RWPE2 (cell line): ENCODE measurements around the gene TRAPPC5.

ENCODE experiments used
- ATAC-seq: fragments of 200-7000 bp; cut with Tn5 transposase; 3 replicates; pipeline ENCODE4 v1.9.1; 2021; ENCODE audit warnings: low read depth
- DNase-seq: peaks from one replicate; pipeline ENCODE4 v3.0.0-alpha.2; 2020; ENCODE audit warnings: low spot score
- H3K27ac ChIP-seq: fragments of 450-650 bp; 2 replicates; pipeline ENCODE4 v1.5.1; 2017; ENCODE audit warnings: mild to moderate bottlenecking; ENCODE audit not compliant: poor library complexity, severe bottlenecking
- H3K27me3 ChIP-seq: fragments of 250-450 bp; sonication (Bioruptor Pico); 2 replicates; pipeline ENCODE4 v1.5.1; 2021; ENCODE audit warnings: mild to moderate bottlenecking, moderate library complexity; ENCODE audit not compliant: insufficient read depth, poor library complexity, severe bottlenecking
- H3K36me3 ChIP-seq: fragments of 250-450 bp; sonication (Bioruptor Pico); 2 replicates; pipeline ENCODE4 v1.5.1; 2020; ENCODE audit warnings: low read depth, mild to moderate bottlenecking, moderate library complexity
- H3K4me1 ChIP-seq: fragments of 250-450 bp; sonication (Bioruptor Pico); 2 replicates; pipeline ENCODE4 v1.5.1; 2021; ENCODE audit warnings: mild to moderate bottlenecking, moderate library complexity; ENCODE audit not compliant: insufficient read depth, poor library complexity, severe bottlenecking
- H3K4me3 ChIP-seq: fragments of 250-450 bp; sonication (Bioruptor Pico); 2 replicates; pipeline ENCODE4 v1.5.1; 2021; ENCODE audit warnings: mild to moderate bottlenecking, moderate library complexity; ENCODE audit not compliant: severe bottlenecking
- H3K9me3 ChIP-seq: fragments of 250-450 bp; sonication (Bioruptor Pico); 2 replicates; pipeline ENCODE4 v1.5.1; 2021; ENCODE audit warnings: mild to moderate bottlenecking, moderate library complexity; ENCODE audit not compliant: severe bottlenecking
- TF ChIP-seq, protein P1 (sequence below): fragments of 450-650 bp; IDR thresholded peaks from one replicate; pipeline ENCODE4 v1.5.1; 2017; ENCODE audit warnings: mild to moderate bottlenecking, moderate library complexity; ENCODE audit not compliant: poor library complexity, severe bottlenecking

Gene TRAPPC5

DNA sequence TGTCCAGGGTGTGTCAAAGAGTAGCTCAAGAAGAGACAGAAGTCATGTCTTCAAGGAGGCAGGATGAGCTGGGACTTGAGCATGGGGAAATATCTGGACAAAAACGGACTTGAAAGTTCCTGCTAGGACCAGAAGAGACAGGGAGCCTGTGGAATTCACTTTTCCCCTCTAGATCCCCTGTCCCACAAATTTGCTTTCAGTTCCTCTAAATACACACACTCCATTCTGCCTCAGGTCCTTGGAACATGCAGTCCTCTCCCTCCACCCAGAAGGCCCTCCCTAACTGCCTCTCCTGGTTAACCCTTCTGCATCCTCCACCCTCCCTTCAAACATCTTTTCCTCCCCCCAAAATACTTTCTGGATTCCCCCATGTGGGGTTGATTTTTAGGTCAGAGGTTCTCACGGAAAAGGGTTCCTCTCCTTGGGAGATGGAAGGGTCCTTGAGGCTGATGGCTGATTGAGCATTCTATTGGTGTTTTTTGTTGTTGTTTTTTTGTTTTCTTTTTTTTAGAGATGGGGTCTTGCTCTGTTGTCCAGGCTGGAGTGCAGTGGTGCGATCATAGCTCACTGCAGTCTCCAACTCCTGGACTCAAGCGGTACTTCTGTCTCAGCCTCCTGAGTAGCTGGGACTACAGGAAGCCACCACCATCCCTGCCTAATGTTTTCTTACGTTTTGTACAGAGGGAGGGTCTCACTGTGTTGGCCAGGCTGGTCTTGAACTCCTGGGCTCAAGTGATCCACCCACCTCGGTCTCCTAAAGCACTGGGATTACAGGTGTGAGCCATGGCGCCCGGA, 18.7 kb upstream of the TRAPPC5 start:
- TF ChIP-seq, protein P1, sequence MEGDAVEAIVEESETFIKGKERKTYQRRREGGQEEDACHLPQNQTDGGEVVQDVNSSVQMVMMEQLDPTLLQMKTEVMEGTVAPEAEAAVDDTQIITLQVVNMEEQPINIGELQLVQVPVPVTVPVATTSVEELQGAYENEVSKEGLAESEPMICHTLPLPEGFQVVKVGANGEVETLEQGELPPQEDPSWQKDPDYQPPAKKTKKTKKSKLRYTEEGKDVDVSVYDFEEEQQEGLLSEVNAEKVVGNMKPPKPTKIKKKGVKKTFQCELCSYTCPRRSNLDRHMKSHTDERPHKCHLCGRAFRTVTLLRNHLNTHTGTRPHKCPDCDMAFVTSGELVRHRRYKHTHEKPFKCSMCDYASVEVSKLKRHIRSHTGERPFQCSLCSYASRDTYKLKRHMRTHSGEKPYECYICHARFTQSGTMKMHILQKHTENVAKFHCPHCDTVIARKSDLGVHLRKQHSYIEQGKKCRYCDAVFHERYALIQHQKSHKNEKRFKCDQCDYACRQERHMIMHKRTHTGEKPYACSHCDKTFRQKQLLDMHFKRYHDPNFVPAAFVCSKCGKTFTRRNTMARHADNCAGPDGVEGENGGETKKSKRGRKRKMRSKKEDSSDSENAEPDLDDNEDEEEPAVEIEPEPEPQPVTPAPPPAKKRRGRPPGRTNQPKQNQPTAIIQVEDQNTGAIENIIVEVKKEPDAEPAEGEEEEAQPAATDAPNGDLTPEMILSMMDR, result no peak
- ATAC-seq (no peak), DNase-seq (no peak)
- no peaks in the 10 kb centered on the region for H3K9me3 ChIP-seq
- no peaks in the 10 kb centered on the region for H3K36me3 ChIP-seq
- H3K27ac ChIP-seq, result no peak overlapping the region
- no peak overlapping the region for H3K4me3 ChIP-seq
- no peaks in the 10 kb centered on the region for H3K27me3 ChIP-seq
- H3K4me1 ChIP-seq, result no peaks in the 10 kb centered on the region

DNA sequence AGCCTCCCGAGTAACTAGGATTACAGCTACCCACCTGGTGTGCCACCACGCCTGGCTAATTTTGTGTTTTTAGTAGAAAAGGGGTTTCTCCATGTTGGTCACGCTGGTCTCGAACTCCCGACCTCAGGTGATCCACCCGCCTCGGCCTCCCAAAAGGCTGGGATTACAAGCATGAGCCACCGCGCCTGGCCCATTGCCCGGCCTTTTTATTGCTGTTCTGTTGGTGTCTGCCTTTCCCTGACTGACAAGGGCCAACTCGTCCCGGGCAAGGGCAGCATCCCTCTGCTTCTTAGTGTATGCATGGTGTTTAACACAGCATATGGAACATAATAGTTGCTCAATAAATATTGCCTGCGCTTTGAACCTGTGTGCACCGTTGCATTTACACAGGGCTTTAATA, 18.0 kb upstream of the TRAPPC5 start:
- Histone ChIP-seq H3K27me3 (no peaks in the 10 kb centered on the region), H3K27ac (no peak overlapping the region), H3K9me3 (no peaks in the 10 kb centered on the region), H3K36me3 (no peaks in the 10 kb centered on the region), H3K4me1 (no peaks in the 10 kb centered on the region), H3K4me3 (no peak overlapping the region)
- DNase-seq (no peak), ATAC-seq (no peak)
- TF ChIP-seq, protein P1, result no peak

GRCh38 chr19:7663706-7664105, 16.9 kb upstream of the TRAPPC5 start:
- Histone ChIP-seq H3K36me3 (no peaks in the 10 kb centered on the region), H3K4me1 (no peaks in the 10 kb centered on the region), H3K4me3 (no peak overlapping the region), H3K27me3 (no peaks in the 10 kb centered on the region), H3K27ac (no peak overlapping the region), H3K9me3 (no peaks in the 10 kb centered on the region)
- no peak for DNase-seq
- no peak for ATAC-seq
- TF ChIP-seq, protein P1, result no peak

- no peaks in the 10 kb centered on the region for H3K4me1 ChIP-seq
- no peaks in the 10 kb centered on the region for H3K27me3 ChIP-seq
- DNase-seq (no peak), ATAC-seq (no peak)
- H3K9me3 ChIP-seq, result no peaks in the 10 kb centered on the region
- no peaks in the 10 kb centered on the region for H3K36me3 ChIP-seq
- H3K27ac ChIP-seq, result no peak overlapping the region
- TF ChIP-seq, protein P1, result no peak
- H3K4me3 ChIP-seq, result no peak overlapping the region
Measured at GRCh38 chr19:7665076-7665475, 15.6 kb upstream of the TRAPPC5 start.

- no peak for DNase-seq
- H3K4me3 ChIP-seq, result no peak within 1 kb of the TSS
- ATAC-seq, result no peak
- no peaks in the 10 kb centered on the region for H3K4me1 ChIP-seq
- H3K27ac ChIP-seq, result no peak within 1 kb of the TSS
- TF ChIP-seq, protein P1, result no peak
- H3K27me3 ChIP-seq, result peaks cover 7% of the 10 kb centered on the region
- H3K9me3 ChIP-seq, result no peaks in the 10 kb centered on the region
- no peaks in the 10 kb centered on the region for H3K36me3 ChIP-seq
Measured at GRCh38 chr19:7668842-7669241, 11.8 kb upstream of the TRAPPC5 start, which contains the start of gene RETN. Gene RETN, plus strand, starts transcription at chr19:7669049. Its CDS starts 278 bp downstream, at chr19:7669327.
